CD4-positive, alpha-beta T cell treated with Interleukin-17A for 1 hour (primary cell): ENCODE data around the gene WAPL.
A peak's percentile ranks its signal among the peaks of the same experiment; 100 is the strongest.

Source experiments
- DNase-seq: peaks from one replicate; pipeline ENCODE4 v3.0.0-alpha.2; 2020

WAPL gene

GRCh38 chr10:86450806-86451603 lies 70.6 kb downstream of the WAPL start:
- DNase-seq = no peak

- no peak for DNase-seq
Observed at GRCh38 chr10:86449926-86450558, 71.5 kb downstream of the WAPL start.

- no peak for DNase-seq
Observed at GRCh38 chr10:86447432-86447831, 74.2 kb downstream of the WAPL start.

GRCh38 chr10:86446987-86447386 lies 74.6 kb downstream of the WAPL start:
- DNase-seq = no peak

- no peak for DNase-seq
Observed at GRCh38 chr10:86446440-86446839, 75.2 kb downstream of the WAPL start.

GRCh38 chr10:86443936-86444335 lies 77.7 kb downstream of the WAPL start:
- DNase-seq = no peak

GRCh38 chr10:86443069-86443468 lies 78.5 kb downstream of the WAPL start:
- no peak for DNase-seq

GRCh38 chr10:86440874-86441843 lies 80.4 kb downstream of the WAPL start:
- DNase-seq = no peak

- DNase-seq = no peak
Observed at GRCh38 chr10:86439544-86439943, 82.0 kb downstream of the WAPL start.

GRCh38 chr10:86438091-86438749 lies 83.4 kb downstream of the WAPL start:
- DNase-seq = no peak

GRCh38 chr10:86437447-86437846 lies 84.1 kb downstream of the WAPL start:
- no peak for DNase-seq

GRCh38 chr10:86436963-86437362 lies 84.6 kb downstream of the WAPL start:
- DNase-seq = no peak

- no peak for DNase-seq
Observed at GRCh38 chr10:86434656-86435055, 86.9 kb downstream of the WAPL start.

- no peak for DNase-seq
Observed at GRCh38 chr10:86423739-86424138, 97.9 kb downstream of the WAPL start.

- no peak for DNase-seq
Observed at GRCh38 chr10:86419101-86419500, 102.5 kb downstream of the WAPL start.

- DNase-seq = no peak
Observed at GRCh38 chr10:86415583-86415982, 106.0 kb downstream of the WAPL start.

GRCh38 chr10:86415116-86415515 lies 106.5 kb downstream of the WAPL start:
- no peak for DNase-seq

- peak; percentile 39 for DNase-seq
Observed at GRCh38 chr10:86413046-86413728, 108.4 kb downstream of the WAPL start.

GRCh38 chr10:86411852-86412560 lies 109.6 kb downstream of the WAPL start:
- no peak for DNase-seq

- peak; percentile 41 for DNase-seq
Observed at GRCh38 chr10:86411281-86411841, 110.2 kb downstream of the WAPL start.

GRCh38 chr10:86410542-86411124 lies 111.0 kb downstream of the WAPL start:
- no peak for DNase-seq
